HUDEP-2 (cell line): ENCODE measurements around the gene DAD1.
"Not testable (repeated sequence)": the region's sequence is repeated elsewhere in the genome, so short reads cannot be mapped to it uniquely, and the experiment has no call there.

Experiments
- DNase-seq, 76 experiments: peaks; one replicate each; lab custom pipeline; 2025; ENCODE audit not compliant: unreplicated experiment in 76 of 76; lab: John Stamatoyannopoulos, UW

Gene DAD1

GRCh38 chr14:22569737-22570131, 19.3 kb downstream of the DAD1 start:
- no peak for DNase-seq

GRCh38 chr14:22569106-22569736, 19.8 kb downstream of the DAD1 start:
- DNase-seq: no peak

- DNase-seq: no peak
Measured at GRCh38 chr14:22567437-22567836, 21.6 kb downstream of the DAD1 start.

- DNase-seq: no peak
Measured at GRCh38 chr14:22566845-22567244, 22.2 kb downstream of the DAD1 start.

- not testable (repeated sequence) for DNase-seq
Measured at GRCh38 chr14:22566266-22566665, 22.8 kb downstream of the DAD1 start.

- DNase-seq: no peak
Measured at GRCh38 chr14:22565391-22565945, 23.6 kb downstream of the DAD1 start.

- no peak for DNase-seq
Measured at GRCh38 chr14:22564463-22564862, 24.6 kb downstream of the DAD1 start.

GRCh38 chr14:22563987-22564386, 25.0 kb downstream of the DAD1 start:
- DNase-seq: no peak

- peak in 29 of 76 experiments; percentile 3 to 64 (median 36) for DNase-seq
Measured at GRCh38 chr14:22561661-22562579, 27.1 kb downstream of the DAD1 start.

- DNase-seq: no peak
Measured at GRCh38 chr14:22561366-22561660, 27.7 kb downstream of the DAD1 start.

- peak in 70 of 76 experiments; percentile 17 to 81 (median 55) for DNase-seq
Measured at GRCh38 chr14:22560662-22561365, 28.2 kb downstream of the DAD1 start.

- no peak for DNase-seq
Measured at GRCh38 chr14:22559041-22559440, 30.0 kb downstream of the DAD1 start.

- DNase-seq: no peak
Measured at GRCh38 chr14:22558221-22558913, 30.7 kb downstream of the DAD1 start.

- DNase-seq: no peak
Measured at GRCh38 chr14:22557846-22558220, 31.2 kb downstream of the DAD1 start.

GRCh38 chr14:22556990-22557623, 31.9 kb downstream of the DAD1 start:
- DNase-seq: peak in 70 of 76 experiments; percentile 27 to 94 (median 75)

GRCh38 chr14:22556021-22556989, 32.7 kb downstream of the DAD1 start:
- DNase-seq: peak in 71 of 76 experiments; percentile 21 to 89 (median 65)

- DNase-seq: no peak
Measured at GRCh38 chr14:22555384-22556011, 33.5 kb downstream of the DAD1 start.
